Body of pancreas (tissue), 4 donors: ENCODE results near the gene HOXD8.

Experiments
- CTCF ChIP-seq, 7 experiments: fragments of 450-650 bp in 4 of 7; fragments of 200-600 bp in 3 of 7; sonication (generic) in 3 of 7; IDR thresholded peaks; one replicate each; pipeline ENCODE4 v1.5.1; 2016 to 2019; ENCODE audit warnings: antibody characterized with exemption in 7 of 7
- POLR2A ChIP-seq, 3 donors: fragments of 450-650 bp; IDR thresholded peaks; one replicate each; pipeline ENCODE4 v1.6.1; 2016; ENCODE audit warnings: antibody characterized with exemption in 3 of 3, mild to moderate bottlenecking in 2 of 3

DNA sequence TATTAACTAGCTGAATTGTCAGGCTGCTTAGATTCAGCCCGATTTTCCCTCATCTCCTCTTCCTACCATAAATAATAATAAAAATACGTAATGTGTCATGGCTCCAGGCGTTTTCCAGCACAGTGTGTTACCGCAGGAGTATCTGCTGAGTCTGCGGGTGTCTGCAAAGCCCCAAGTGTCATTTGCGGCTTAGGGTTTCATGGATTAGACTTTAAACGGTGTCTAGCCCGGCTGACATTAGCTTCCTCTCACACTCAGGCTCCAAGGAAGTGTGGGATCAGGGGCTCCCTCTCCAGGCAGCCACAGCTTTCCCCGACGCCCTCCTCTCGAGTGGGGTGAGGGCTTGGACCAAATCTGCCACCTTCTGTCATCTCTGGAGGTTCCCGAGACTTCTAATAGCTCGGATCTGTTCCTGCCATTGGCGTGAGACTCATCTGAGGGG is 44.9 kb downstream of the HOXD8 start:
- TF ChIP-seq CTCF (IDR thresholded peaks at IDR 0.05): no peak
- TF ChIP-seq POLR2A (IDR thresholded peaks at IDR 0.05): no peak
